ENCODE results near the gene OFD1.

Gene OFD1

DNA sequence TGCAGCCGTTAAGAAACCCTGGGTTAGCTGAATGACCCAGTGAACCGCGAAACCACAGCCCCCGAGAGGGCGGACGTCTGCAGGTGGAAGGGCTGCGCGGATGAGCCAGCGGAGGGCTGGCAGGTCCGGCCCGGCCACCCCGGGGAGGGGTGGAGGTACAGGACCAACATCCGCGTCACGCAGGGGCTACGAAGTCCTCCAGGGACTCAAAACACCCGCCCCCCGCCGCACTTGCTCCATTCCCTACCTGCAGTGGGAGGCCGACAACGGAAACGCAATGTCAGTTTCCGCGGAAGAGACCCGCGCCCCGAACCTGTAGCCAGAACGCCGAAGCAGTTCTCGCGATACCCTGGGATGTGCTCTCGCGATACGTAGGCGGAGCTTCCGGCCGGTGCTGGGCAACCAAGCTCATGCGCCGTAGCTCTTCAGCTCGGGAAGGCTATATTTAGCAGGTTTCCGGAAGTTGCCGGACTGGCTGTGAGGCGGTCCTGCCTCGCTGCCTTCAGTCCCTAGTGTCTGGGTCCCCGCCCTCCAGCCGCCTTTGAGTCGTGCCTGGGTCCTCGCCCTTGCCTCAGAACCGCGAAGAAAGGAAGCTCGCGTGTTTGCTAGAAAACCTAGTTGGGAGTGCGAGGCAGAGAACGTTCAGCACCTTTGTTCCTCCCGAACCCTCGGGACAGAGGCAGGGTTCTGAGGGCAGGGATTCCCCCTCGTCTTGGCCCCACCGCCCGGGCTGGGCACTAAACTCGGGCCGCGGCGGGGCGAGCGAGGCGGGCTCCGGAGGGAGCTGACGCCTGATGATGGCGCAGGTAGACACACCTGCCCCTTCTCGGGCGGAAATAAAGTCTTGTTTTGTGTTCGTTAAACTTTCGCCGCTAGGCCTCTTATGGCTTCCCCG is at the start of gene OFD1, which contains the start of gene TRAPPC2:
OFD1 (plus strand) TSS at position 471 of the 895 bp plus-strand sequence; CDS start at position 795, 324 bp downstream.
TRAPPC2 (minus strand) TSS at position 343 of the 895 bp plus-strand sequence. CDS start 14,657 bp downstream, outside the sequence.
- peak; percentile 96 for DNase-seq

- DNase-seq, result no peak
Observed at GRCh38 chrX:13685126-13685763, 49.3 kb upstream of the OFD1 start.

GRCh38 chrX:13687203-13687602 is 47.3 kb upstream of the OFD1 start:
- DNase-seq, result no peak

DNA sequence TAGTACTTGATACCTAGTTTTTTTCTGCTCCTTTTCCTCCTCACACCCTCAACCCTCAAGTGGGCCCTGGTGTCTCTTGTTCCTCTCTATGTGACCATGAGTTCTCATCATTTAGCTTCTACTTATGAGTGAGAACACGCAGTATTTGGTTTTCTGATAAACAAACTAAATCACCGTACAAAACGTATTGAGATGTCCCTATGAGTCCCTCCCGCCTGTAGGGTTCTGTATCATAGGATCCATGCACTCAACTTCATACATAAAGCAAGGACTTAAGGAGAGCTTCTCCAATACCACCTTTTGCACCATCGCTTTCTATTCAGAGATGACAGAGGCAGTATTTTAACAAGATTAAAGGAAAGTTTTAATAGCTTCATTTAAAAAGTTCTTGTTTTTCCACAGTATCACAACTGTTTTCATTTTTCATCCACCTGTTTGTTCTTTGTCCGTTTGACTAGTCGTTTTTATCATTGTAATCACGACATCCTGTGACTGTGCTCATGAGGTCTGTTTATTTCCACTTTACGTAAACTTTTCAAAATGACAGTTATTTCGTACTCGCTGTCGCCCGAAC is 46.1 kb upstream of the OFD1 start:
- no peak for DNase-seq

DNA sequence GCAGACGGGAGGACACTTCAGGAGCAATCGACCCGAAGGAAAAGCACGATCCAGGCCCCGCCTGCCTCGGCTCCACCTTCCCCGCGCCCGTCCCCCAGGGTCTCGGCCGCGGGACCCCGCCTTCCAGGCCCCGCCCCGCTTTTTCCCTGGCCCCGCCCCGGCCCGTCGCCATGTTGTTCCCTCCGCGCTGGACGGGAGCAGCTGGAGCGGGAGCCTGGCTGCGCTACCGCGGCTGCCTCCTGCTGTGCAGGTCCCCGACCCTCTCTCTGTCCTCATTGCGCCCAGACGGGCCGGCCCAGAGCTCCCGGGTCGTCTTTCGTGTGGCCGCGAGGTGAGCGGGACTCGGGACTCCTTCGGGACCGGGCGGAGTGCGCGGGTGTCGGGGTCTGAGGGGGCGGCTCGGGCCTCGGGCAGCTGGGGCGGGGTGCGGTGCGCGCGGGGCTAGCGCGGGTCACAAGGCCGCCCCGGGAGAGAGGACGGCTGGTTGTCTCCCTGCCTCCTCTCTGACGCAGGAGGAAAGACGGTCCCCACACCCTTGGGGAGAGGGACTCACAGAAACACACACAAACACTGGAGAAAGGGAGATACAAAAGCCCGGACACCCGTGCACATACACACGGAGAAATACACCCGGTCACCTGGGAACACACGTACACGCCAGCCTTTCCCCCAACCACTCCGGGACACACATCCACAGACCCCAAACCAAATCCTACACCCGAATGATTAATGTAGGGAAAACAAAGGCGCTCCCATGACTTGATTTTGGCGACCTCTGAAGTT is 45.4 kb upstream of the OFD1 start, which contains the start of gene RAB9A:
RAB9A (plus strand) TSS at position 171 of the 783 bp plus-strand sequence. CDS start 19,619 bp downstream, outside the sequence.
- DNase-seq, result peak; percentile 90

DNA sequence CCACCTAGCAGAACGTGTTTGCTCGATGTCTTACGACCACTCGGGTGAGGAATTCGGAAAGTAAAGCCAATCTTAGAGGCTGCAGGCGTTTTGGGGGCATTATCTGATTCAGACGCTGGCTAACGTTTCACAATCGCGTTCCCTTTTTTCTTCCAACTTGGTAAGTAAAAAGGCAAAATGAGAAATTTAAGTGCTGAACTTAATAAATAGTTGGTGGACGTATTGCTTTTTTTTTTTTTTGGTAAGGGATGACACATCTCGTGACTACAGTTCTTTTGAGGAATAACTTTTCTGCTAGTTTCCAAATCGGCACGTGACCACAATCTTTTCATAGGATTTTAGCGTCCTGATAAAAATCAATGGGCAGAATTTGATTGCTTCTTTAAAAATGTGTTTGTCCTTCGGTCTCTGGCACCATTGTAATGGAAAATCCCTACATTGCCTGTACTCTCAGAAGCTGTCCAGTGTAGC is 44.8 kb upstream of the OFD1 start:
- peak; percentile 44 for DNase-seq

GRCh38 chrX:13690836-13691235 is 43.7 kb upstream of the OFD1 start:
- DNase-seq, result no peak

- DNase-seq, result no peak
Observed at GRCh38 chrX:13691841-13692371, 42.6 kb upstream of the OFD1 start.

- DNase-seq, result no peak
Observed at GRCh38 chrX:13692771-13693231, 41.7 kb upstream of the OFD1 start.

GRCh38 chrX:13693341-13693961 is 41.1 kb upstream of the OFD1 start:
- no peak for DNase-seq

- no peak for DNase-seq
Observed at GRCh38 chrX:13694359-13694758, 40.2 kb upstream of the OFD1 start.

DNA sequence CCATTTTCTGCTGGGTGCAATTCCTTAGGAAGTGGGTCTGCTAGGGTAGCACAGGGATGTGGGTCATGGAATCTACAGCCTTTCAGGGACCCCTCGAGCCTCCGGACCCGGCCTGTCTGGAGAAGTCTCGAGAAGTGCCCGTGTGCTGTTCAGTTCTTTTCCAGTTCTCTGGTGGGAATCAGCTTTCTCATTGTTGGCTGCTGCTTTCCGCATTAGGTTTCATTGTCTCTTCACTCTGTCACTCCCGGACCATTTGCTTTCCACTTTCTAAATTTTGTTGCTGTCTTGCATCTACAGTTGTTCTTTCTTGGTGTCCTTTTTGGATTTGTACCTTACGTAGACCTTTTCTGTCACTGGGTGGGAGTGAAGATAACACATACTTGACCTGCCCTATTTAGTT is 39.6 kb upstream of the OFD1 start:
- DNase-seq, result no peak

DNA sequence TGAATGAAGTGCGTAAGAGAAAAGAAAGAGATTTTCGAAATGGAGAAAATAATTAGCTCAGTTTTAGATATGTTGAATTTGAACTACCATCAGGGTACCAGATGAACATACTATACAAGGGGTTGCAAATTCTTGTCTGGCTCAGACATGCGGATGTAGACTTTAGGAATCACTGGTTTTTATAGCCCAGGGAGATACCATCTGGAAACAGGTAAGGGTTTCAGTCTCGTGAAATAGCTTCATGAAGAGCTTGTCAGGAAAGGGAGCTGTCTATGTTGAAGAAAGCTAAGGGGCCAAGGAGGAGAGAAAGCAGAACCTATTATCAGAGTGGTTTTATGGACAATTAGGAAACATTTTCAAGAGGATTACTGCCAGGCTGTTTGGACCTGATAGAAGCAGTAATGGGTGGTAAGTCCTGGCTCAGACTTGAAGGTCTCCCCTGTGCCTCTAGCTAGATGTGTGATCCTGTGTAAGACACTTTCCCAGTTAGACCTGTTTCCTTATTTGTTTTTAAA is 38.9 kb upstream of the OFD1 start:
- DNase-seq, result no peak

GRCh38 chrX:13697455-13697854 is 37.1 kb upstream of the OFD1 start:
- no peak for DNase-seq

DNA sequence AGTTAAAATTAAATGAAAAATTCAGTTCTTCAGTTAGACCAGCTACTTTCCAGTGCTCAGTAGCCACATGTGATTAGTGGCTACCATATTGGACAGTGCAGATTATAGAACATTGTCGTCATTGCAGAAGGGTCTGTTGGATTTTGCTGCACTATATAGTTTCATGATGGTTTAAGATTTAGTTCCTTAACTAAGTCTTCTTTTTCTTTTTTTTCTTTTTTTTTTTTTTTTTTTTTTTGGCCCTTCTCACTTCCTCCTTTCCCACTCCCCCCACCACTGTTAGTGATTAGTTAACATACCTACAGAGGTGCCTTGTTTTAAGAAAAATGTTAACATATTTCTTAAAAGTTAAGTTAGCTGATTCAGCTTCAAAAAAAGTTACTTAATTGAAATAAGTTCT is 36.6 kb upstream of the OFD1 start:
- DNase-seq, result no peak

- DNase-seq, result no peak
Observed at GRCh38 chrX:13698432-13698831, 36.1 kb upstream of the OFD1 start.

- no peak for DNase-seq
Observed at GRCh38 chrX:13699183-13699826, 35.2 kb upstream of the OFD1 start.

GRCh38 chrX:13700380-13700779 is 34.2 kb upstream of the OFD1 start:
- DNase-seq, result no peak

- no peak for DNase-seq
Observed at GRCh38 chrX:13702111-13702789, 32.3 kb upstream of the OFD1 start.

DNA sequence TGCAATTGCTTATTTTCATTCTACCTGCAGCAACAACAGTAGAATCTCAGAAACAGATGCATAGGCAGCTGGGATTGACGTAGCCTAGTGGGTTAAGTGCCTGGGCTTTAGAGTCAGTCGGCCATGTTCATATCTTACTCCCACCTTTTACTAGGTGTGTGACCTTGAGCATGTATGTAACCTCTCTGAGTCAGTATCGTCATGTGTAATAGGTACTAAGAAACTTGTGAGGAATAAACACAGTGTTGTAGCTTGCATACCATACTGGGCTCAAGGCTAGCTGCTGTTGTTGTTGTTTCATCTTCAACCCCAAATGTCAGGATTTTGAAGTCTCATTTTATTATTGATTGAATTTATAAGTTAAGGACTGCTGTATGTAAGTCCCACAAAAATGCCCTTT is 31.4 kb upstream of the OFD1 start:
- no peak for DNase-seq
